GM18526 (cell line): ENCODE results near the gene DENND5B.

Source experiments
- POLR2A ChIP-seq: IDR thresholded peaks from 3 replicates; pipeline ENCODE4 v1.6.1; 2011; ENCODE audit not compliant: insufficient read length; ENCODE audit errors: extremely low read depth

Gene DENND5B

DNA sequence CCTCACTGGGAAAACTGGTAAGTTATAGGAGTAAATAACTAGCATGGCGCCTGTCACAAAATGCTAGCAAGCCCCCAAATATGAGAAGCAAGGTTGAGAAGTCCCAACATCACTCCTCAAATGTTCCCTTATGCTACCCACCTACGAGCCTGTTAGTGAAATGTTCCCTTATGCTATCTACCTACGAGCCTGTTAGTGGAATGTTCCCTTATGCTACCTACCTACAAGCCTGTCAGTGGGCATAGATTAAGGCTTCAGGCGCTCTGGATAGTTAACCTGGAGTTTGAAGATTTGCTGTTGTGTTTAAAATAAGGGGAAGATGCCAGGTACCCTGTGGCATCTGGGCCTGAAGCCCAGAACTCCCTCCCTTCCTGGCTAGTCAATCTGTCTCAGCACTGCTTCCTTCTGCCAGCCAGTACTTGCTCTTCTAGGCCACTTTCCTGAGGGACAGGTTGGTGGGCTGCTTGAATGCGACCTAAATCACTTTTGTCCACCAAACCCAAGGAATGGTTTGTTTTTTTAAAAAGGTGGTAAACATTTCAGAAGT, 197.9 kb downstream of the DENND5B start:
- no peak for TF ChIP-seq POLR2A

DNA sequence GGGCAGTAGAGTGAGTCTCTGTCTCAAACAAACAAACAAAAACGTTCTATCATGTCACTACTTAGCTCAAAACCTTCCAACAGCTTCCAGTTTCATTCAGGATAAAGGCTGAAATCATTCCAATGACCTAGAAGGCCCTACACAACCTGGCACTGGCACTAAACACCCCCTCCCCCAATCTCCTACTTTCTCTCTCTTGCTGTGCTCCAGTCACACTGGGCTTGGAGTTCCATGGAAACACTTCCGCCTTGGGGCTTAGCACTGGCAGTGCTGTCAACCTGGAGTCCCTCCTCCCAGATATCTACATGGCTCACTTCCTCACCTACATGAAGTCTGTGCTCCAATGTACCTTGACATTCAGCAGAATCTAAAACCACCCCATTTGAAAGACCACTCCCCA, 199.9 kb downstream of the DENND5B start:
- TF ChIP-seq POLR2A = no peak

DNA sequence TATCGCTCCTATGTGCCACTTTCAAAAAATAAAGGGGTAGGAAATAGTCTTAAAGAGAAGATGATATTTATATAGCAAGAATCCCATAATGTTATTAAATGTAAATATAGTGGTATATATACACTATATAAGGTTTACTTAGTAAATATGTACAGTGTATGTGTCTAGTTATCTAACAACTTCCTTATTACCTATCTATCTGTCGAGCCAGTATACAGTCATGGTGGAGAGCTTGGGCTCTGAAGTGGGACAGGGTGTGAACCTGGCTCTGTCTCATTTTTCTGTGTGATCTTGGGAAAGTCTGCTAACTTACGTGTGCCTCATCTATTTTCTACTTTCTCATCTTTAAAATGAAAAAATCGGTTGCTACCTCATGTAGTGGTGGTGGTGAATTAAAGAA, 202.2 kb downstream of the DENND5B start:
- TF ChIP-seq POLR2A = no peak

DNA sequence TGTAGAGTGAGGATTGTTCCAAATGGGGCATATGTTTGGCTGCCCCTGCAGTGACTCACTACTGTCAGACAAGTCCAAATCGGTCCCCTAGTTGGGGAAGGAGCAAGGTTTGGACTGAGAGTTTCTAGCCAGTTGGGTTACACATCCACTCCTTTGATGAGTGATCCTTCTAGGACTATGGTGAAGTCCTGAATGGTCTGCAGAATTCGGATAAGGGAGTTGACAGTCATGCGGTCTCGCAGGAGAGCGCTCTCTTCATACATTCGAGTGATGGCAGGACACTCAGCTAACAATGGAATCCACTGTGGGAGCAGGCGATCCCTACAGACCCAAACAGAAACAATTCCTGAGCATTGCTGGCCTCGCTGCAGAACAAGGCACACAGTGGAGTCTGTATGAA, 203.5 kb downstream of the DENND5B start:
- TF ChIP-seq POLR2A = no peak

DNA sequence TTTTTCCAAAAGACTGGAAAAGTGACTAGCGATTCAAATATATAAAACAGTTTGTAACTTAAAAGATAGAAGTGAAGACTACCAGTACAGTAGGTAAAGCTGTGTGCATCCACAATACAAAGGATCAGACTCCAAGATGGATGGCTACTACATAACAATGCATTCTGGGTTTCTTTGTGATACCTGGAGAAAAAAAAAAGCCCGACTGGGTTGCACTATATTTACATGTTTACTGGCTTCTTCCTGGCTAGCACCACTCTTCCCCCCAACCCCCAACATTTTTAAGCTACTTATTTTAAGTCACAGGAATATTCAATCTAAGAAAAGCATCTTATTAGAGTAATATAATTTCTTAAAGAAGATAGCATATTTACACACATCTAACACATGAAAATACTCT, 203.9 kb downstream of the DENND5B start:
- TF ChIP-seq POLR2A = no peak

DNA sequence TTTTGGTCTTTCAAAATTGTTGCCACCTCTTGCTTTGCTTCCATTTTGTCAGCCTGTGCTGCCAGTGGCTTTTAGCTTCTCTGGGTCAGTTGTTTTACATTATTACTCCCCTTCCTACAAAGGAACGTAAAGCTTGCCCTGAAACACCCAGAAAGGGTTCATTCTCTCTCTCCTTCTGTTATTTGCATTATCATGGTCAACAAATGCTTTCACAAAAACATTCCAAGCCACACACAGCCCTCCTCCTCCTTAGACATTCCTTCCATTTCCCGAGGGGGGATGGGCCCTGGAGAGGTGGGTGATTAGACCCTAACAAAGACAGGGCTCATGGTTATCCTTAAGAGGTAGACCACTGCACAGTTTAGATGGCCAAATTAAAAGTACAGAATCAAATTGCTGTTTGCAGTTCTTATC, 204.6 kb downstream of the DENND5B start:
- no peak for TF ChIP-seq POLR2A

DNA sequence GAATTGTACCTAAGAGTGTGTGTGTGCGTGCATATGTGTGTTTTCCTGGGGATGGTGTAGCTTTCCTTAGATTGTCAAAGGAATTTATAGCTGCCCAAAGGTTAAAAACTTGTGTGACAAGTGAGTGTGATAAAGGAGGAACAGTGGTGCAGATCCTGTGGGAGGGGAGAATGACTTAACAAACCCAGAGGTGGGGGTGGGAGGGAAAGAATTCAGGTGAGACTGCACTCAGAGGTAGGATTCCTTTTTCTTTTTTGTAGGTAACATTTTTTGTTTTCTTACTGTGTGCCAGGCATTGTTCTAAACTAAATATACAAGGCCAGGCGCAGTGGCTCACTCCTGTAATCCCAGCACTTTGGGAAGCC, 219.7 kb downstream of the DENND5B start:
- TF ChIP-seq POLR2A = no peak

DNA sequence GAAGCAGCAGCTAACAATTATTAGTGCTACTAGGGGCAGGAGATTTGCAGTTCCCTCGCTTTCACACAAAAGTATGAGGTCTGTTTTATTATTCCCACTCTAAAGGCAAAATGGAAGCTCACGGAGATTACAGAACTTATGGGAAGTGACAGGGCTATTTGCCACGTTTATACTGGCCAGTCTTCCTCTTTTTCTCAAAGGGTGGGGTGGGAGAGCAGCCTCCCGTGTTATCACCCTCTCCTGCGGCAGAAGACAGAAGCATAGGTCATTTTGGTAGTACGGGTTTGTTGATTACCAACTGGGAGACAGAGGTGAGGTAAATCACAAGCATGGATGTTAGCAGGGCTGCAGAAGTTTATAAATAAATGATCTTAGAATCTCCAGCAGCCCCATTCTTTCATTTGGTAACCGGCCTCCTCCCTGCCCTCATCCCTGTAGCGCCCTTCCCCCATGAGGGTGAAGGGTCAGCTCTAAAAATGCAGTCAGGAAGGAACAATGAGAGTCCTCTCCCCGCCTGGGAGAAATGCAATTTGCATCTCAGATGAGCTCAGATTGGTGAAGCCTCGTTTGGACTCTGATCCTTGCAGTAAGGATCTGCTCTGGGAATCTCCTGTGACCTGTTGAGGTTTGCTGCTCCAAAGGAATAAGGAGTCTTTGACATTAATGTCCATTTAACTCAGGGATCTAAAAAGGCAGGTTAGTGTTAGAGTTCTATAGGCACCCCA, 220.2 kb downstream of the DENND5B start:
- no peak for TF ChIP-seq POLR2A

DNA sequence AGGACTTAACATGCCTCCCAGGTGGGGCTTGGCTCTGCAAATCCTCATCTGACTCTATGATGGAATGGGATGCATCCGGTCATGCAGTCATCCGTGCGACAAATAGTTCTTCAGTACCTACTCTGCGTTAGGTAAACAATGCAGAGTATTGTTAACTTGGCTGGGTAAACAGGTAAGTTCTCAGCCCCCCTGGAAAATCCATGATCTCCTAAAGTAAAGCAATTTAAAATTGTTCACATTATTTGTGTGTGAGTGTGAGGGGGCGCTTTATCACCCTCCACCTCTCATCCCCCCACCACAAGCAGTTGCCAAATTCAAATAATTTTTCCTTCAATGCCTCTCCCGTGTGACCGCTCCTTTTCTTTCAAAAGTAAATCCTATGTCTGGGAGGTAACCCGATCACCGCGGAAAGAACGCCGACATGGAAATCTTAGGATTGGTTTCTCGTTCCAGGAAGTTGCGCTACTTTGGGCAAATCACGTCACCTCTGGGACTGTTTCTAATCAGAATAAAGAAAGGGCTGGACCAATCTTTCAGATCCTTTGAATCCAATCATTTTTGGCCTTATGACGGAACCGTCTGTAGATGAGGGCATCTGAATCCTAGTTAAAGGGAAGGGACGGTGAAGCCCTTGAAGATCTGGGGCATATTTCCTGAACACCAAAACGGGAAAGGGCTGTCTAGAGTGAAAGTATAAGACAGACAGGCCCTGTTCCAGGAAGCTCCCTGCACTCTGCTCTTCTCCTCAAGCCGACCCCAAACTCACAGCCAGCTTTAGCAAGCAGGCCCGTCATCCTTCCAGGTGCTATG, 221.0 kb downstream of the DENND5B start:
- TF ChIP-seq POLR2A = no peak

DNA sequence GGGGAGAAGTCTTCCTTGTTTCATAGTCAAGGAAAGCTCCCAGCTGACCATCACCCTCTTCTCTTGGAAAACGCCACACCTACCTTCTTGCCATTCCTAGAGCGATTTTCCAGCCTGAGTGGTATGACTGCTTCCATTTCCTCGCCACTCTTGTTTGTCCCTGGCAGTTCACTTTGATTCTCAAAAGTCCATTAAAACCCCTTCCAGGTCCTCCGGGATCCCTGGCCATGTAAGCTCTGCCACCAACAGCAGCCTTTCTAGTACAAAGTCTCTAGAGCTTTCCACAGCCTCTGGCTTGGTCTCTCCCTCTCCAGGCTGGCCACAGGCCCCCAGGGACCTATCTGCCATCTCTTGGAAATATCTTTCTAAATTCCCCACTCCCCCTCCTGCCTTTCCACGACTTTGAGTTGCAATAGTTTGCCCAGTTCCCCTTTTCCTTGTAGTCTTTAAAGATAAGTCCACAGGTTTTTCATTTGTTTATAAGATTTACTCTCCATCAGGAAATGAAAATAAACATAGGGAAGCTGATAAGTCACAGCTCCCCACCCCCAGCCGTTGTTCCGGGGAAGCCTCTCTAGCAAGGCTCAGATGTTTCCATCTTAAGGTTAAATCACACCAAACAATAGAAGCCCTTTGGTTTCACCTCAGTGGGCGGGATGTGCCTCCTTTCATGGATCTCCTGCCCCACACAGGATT, 222.1 kb downstream of the DENND5B start:
- no peak for TF ChIP-seq POLR2A

DNA sequence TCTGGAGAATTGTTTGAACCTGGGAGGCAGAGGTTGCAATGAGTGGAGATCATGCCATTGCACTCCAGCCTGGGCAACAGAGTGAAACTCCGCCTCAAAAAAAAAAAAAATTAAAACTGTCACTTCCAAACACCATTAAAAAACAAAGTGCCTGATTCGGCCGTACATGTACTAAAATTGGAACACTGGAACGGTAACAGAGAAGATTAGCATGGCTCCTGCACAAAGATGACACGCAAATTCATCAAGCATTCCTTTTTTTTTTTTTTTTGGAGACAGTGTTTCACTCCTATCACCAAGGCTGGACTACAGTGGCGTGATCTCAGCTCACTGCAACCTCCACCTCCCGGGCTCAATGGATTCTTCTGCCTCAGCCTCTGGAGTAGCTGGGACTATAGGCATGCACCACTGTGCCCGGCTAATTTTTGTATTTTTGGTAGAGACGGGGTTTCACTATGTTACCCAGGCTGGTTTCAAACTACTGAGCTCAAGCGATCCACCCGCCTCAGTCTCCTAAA, 224.8 kb downstream of the DENND5B start:
- TF ChIP-seq POLR2A = no peak

DNA sequence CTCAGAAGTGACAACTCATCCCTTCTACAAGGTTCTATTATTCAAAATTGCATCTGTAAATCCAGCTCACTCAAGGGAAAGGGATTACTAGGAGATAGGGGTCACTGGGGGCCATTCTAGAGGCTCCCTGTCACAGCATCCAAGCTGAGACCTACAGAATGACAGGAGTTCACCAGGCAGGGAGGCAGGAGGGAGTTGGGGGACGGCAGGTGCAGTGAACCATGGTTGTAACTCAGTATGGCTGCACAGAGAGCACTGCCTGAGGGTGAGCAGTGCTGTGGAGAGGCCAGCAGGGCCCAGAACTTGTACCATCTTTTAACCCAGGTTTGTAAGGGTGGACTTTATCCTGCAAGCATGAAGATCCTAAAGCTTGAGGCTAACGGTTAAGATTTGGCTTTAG, 227.1 kb downstream of the DENND5B start:
- no peak for TF ChIP-seq POLR2A

DNA sequence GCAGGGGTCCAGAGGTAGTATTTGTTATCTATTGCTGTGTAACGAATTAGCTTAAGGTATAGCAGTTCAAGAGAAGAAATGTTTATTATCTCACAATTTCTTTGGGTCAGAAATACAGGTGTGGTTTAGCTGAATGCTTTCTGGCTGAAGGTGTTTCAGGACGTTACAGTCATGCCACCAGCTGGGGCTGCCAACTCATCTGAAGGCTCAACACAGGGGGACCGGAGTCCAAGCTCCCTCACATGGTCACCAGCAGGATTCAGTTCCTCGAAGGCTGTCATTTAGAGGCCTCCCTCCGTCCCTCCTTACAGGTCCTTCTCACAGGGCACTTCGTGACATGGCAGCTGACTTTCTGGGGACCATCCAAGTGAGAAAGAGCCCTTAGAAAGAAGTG, 227.5 kb downstream of the DENND5B start:
- TF ChIP-seq POLR2A = no peak

DNA sequence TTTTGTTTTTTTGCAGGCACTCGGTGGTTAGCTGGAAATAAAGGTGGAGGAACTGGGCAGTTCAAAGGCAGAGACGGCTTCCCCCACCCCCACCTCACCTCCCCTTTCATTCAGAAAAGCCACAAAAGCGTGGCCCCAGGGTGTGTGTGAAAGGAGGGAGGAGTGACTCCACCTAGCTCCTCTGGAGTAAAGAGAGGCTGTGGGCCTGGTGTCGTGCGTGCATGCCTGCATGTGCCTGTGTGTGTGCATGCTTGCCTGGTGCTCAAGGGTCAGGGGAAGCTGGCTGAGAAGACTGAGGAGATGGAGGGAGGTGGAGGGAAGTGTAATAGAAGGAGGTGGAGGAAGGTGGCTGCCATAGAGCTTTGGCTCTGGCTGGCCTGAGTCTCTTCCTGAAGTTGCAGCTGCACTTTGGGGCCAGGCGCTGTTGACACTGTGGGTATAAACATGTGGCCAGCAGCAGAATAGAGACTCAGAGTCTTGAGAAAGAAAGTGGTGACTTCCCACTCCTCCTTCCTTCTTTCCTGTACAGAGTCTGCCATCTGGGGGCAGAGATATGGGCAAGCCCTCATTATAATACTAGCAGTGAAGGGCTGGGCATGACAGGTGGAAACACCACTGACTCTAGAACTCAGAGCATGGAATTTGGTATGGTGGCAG, 228.0 kb downstream of the DENND5B start:
- TF ChIP-seq POLR2A = no peak
